ENCODE results near the gene IRF2.
"Not testable (repeated sequence)": the region's sequence is repeated elsewhere in the genome, so short reads cannot be mapped to it uniquely, and the experiment has no call there.

The IRF2 gene

GRCh38 chr4:184358521-184359232, 115.7 kb downstream of the IRF2 start:
- no peak for DNase-seq

GRCh38 chr4:184357772-184358171, 116.6 kb downstream of the IRF2 start:
- no peak for DNase-seq

GRCh38 chr4:184357165-184357564, 117.2 kb downstream of the IRF2 start:
- DNase-seq: no peak

GRCh38 chr4:184356366-184356765, 118.0 kb downstream of the IRF2 start:
- no peak for DNase-seq

- no peak for DNase-seq
Measured at GRCh38 chr4:184355857-184356256, 118.5 kb downstream of the IRF2 start.

GRCh38 chr4:184355111-184355604, 119.2 kb downstream of the IRF2 start:
- DNase-seq: no peak

GRCh38 chr4:184352891-184353290, 121.5 kb downstream of the IRF2 start:
- no peak for DNase-seq

GRCh38 chr4:184351560-184352451, 122.5 kb downstream of the IRF2 start:
- DNase-seq: no peak

GRCh38 chr4:184350964-184351363, 123.4 kb downstream of the IRF2 start:
- no peak for DNase-seq

- no peak for DNase-seq
Measured at GRCh38 chr4:184350213-184350817, 124.0 kb downstream of the IRF2 start.

GRCh38 chr4:184349283-184350039, 124.9 kb downstream of the IRF2 start:
- no peak for DNase-seq

GRCh38 chr4:184348311-184349233, 125.8 kb downstream of the IRF2 start:
- no peak for DNase-seq

GRCh38 chr4:184347251-184348239, 126.8 kb downstream of the IRF2 start:
- DNase-seq: no peak

GRCh38 chr4:184346682-184347081, 127.7 kb downstream of the IRF2 start:
- no peak for DNase-seq

- not testable (repeated sequence) for DNase-seq
Measured at GRCh38 chr4:184346273-184346672, 128.1 kb downstream of the IRF2 start.

GRCh38 chr4:184345573-184345922, 128.8 kb downstream of the IRF2 start:
- DNase-seq: no peak

GRCh38 chr4:184344899-184345572, 129.3 kb downstream of the IRF2 start:
- DNase-seq: no peak

GRCh38 chr4:184344435-184344834, 129.9 kb downstream of the IRF2 start:
- DNase-seq: no peak

- no peak for DNase-seq
Measured at GRCh38 chr4:184343502-184344177, 130.7 kb downstream of the IRF2 start.
